Karpas-422 (cell line): Measurements from ENCODE around the gene H6PD. TPM values are rescaled to one million over a fixed set of nuclear protein-coding genes. Genes with fewer than 3 reads are reported as not detected.

ENCODE experiments used
- DNase-seq: peaks from one replicate; pipeline ENCODE4 v3.0.0-alpha.2; 2015
- H2AFZ ChIP-seq: fragments of 200-600 bp; sonication (generic); 2 replicates; pipeline ENCODE4 v1.6.1; 2014; ENCODE audit warnings: antibody characterized with exemption, low read length, mixed read lengths
- H3K27ac ChIP-seq: fragments of 200-600 bp; sonication (generic); 2 replicates; pipeline ENCODE4 v1.5.1; 2014; ENCODE audit warnings: mild to moderate bottlenecking, low read length, moderate library complexity
- H3K27me3 ChIP-seq: fragments of 200-600 bp; sonication (generic); 2 replicates; pipeline ENCODE4 v1.6.1; 2014; ENCODE audit warnings: low read length, mixed read lengths
- H3K36me3 ChIP-seq: fragments of 200-600 bp; sonication (generic); 2 replicates; pipeline ENCODE4 v1.6.1; 2014; ENCODE audit warnings: low read length, mixed read lengths; ENCODE audit not compliant: insufficient read depth
- H3K4me1 ChIP-seq: fragments of 200-600 bp; sonication (generic); 2 replicates; pipeline ENCODE4 v1.6.1; 2014; ENCODE audit warnings: mild to moderate bottlenecking, low read length, mixed read lengths
- H3K4me2 ChIP-seq: fragments of 200-600 bp; sonication (generic); 2 replicates; pipeline ENCODE4 v1.6.1; 2014; ENCODE audit warnings: low read length, low read depth, mild to moderate bottlenecking; ENCODE audit not compliant: poor library complexity, severe bottlenecking
- H3K4me3 ChIP-seq: fragments of 200-600 bp; sonication (generic); 2 replicates; pipeline ENCODE4 v1.5.1; 2014; ENCODE audit warnings: mild to moderate bottlenecking, antibody characterized with exemption, low read length, mixed read lengths
- H3K79me2 ChIP-seq: fragments of 200-600 bp; sonication (generic); 2 replicates; pipeline ENCODE4 v1.6.1; 2014; ENCODE audit warnings: mild to moderate bottlenecking, low read length, mixed read lengths
- H3K9ac ChIP-seq: fragments of 200-600 bp; sonication (generic); 2 replicates; pipeline ENCODE4 v1.6.0; 2014; ENCODE audit warnings: low read length
- H3K9me2 ChIP-seq: fragments of 200-600 bp; sonication (generic), shearing (Covaris generic); replicated peaks from 2 replicates; pipeline ENCODE4 v1.6.0; 2014; ENCODE audit warnings: mild to moderate bottlenecking, low read length, moderate library complexity; ENCODE audit not compliant: insufficient read depth
- H3K9me3 ChIP-seq: fragments of 300-700, 200-600 bp; sonication (generic); 2 replicates; pipeline ENCODE4 v1.6.1; 2014; ENCODE audit warnings: low read length, mixed read lengths
- H4K20me1 ChIP-seq: fragments of 200-600 bp; sonication (generic); 2 replicates; pipeline ENCODE4 v1.6.1; 2014; ENCODE audit warnings: mild to moderate bottlenecking, antibody characterized with exemption, low read length, low read depth; ENCODE audit not compliant: insufficient read depth
- total RNA-seq: library from RNA; depleted of rRNA; stranded (reverse); fragments of >200 nt; shearing (Covaris generic); gene quantifications from 2 replicates; pipeline ENCODE4 v1.2.3, GENCODE V29; 2014; ENCODE audit warnings: low replicate concordance; rRNA removed

H6PD gene, protein sequence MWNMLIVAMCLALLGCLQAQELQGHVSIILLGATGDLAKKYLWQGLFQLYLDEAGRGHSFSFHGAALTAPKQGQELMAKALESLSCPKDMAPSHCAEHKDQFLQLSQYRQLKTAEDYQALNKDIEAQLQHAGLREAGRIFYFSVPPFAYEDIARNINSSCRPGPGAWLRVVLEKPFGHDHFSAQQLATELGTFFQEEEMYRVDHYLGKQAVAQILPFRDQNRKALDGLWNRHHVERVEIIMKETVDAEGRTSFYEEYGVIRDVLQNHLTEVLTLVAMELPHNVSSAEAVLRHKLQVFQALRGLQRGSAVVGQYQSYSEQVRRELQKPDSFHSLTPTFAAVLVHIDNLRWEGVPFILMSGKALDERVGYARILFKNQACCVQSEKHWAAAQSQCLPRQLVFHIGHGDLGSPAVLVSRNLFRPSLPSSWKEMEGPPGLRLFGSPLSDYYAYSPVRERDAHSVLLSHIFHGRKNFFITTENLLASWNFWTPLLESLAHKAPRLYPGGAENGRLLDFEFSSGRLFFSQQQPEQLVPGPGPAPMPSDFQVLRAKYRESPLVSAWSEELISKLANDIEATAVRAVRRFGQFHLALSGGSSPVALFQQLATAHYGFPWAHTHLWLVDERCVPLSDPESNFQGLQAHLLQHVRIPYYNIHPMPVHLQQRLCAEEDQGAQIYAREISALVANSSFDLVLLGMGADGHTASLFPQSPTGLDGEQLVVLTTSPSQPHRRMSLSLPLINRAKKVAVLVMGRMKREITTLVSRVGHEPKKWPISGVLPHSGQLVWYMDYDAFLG
- total RNA-seq: 21.3 and 21.6 TPM in 2 replicates

GRCh38 chr1:9234223-9235095 is at the start of gene H6PD:
Gene H6PD (plus strand): TSS chr1:9234774. CDS start chr1:9244935, 10,161 bp downstream.
- no peaks in the 10 kb centered on the region for H3K9me3 ChIP-seq
- H2AFZ ChIP-seq: peak within 1 kb of the TSS; percentile 100
- H3K36me3 ChIP-seq: no peaks in the 10 kb centered on the region
- H3K9ac ChIP-seq: peak within 1 kb of the TSS; percentile 94
- H3K27ac ChIP-seq: peak within 1 kb of the TSS; percentile 75
- no peaks in the 10 kb centered on the region for H3K9me2 ChIP-seq
- DNase-seq: peak; percentile 92
- no peaks in the 10 kb centered on the region for H3K27me3 ChIP-seq
- peaks cover 17% of the 10 kb centered on the region for H3K4me1 ChIP-seq
- peak within 1 kb of the TSS; percentile 79 for H3K4me3 ChIP-seq
- peak within 1 kb of the TSS; percentile 84 for H3K4me2 ChIP-seq
- H4K20me1 ChIP-seq: no peaks in the 10 kb centered on the region
- H3K79me2 ChIP-seq: peaks cover 31% of the 10 kb centered on the region

DNA sequence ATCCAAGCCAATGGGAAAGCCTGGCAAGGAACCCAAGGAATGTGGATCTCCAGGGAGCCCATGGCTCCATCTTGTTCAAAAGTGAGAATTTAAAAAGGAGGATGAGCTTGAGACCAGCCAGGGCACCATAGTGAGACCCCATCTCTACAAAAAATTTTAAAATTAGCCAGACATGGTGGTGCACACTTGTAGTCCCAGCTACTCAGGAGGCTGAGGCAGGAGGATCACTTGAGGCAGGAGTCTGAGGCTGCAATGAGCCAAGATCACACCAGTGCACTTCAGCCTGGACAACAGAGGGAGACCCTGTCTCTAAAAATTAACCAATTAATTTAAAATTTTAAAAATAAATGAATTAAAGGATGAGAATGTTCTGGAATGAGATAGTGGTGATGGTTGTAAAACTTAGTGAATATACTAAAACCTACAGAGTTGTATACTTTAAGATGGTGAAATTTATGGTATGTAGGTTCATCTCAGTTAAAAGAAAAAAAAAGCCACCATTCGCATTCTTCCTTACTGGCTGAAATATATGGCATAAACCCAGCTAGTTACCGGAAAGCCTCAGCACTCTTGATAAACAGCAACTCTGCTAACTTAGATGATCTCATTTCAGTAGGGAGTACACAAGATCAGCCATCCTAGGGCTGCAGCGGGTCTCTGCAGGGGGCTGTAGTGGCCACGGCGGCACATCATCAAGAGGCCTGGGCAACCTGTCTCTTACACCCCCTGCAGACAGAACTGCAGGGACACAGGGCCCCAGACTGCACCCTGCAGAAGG is 48.3 kb upstream of the H6PD start:
- DNase-seq: no peak
- H3K9me2 ChIP-seq: no peaks in the 10 kb centered on the region
- no peaks in the 10 kb centered on the region for H4K20me1 ChIP-seq
- H3K4me2 ChIP-seq: no peak overlapping the region
- no peak overlapping the region for H2AFZ ChIP-seq
- no peak overlapping the region for H3K4me3 ChIP-seq
- H3K4me1 ChIP-seq: no peaks in the 10 kb centered on the region
- no peaks in the 10 kb centered on the region for H3K9me3 ChIP-seq
- no peaks in the 10 kb centered on the region for H3K27me3 ChIP-seq
- no peaks in the 10 kb centered on the region for H3K36me3 ChIP-seq
- H3K79me2 ChIP-seq: no peaks in the 10 kb centered on the region
- no peak overlapping the region for H3K9ac ChIP-seq
- H3K27ac ChIP-seq: no peak overlapping the region

DNA sequence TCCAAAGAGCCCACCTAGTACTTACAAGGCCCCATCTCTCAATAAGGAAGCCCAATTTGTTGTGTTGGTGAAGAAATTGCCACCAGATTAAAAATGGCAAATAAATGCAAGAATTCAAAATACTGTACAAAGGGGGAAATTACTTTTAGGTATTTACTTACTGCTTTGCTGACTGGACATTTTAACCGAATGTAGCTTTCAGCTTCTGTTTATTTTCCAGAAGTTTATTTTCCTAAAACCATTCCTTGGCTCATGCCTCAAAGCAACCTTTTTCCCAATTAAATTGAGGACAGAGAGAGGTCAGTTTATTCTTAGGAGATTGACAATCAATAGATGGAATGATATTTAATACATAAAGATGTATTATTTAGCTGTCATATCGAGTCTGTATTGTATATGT is 47.6 kb upstream of the H6PD start:
- H3K79me2 ChIP-seq: no peaks in the 10 kb centered on the region
- H3K4me1 ChIP-seq: no peaks in the 10 kb centered on the region
- no peaks in the 10 kb centered on the region for H4K20me1 ChIP-seq
- no peak overlapping the region for H3K9ac ChIP-seq
- no peaks in the 10 kb centered on the region for H3K36me3 ChIP-seq
- no peak overlapping the region for H2AFZ ChIP-seq
- H3K9me2 ChIP-seq: no peaks in the 10 kb centered on the region
- no peaks in the 10 kb centered on the region for H3K9me3 ChIP-seq
- no peak overlapping the region for H3K4me3 ChIP-seq
- no peaks in the 10 kb centered on the region for H3K27me3 ChIP-seq
- H3K4me2 ChIP-seq: no peak overlapping the region
- no peak overlapping the region for H3K27ac ChIP-seq
- DNase-seq: no peak

GRCh38 chr1:9190234-9190633 is 44.3 kb upstream of the H6PD start:
- no peaks in the 10 kb centered on the region for H3K79me2 ChIP-seq
- H4K20me1 ChIP-seq: no peaks in the 10 kb centered on the region
- no peak overlapping the region for H3K4me2 ChIP-seq
- no peak for DNase-seq
- H2AFZ ChIP-seq: no peak overlapping the region
- no peaks in the 10 kb centered on the region for H3K27me3 ChIP-seq
- no peaks in the 10 kb centered on the region for H3K9me2 ChIP-seq
- H3K9ac ChIP-seq: no peak overlapping the region
- H3K27ac ChIP-seq: no peak overlapping the region
- no peaks in the 10 kb centered on the region for H3K9me3 ChIP-seq
- H3K4me3 ChIP-seq: no peak overlapping the region
- H3K4me1 ChIP-seq: peaks cover 7% of the 10 kb centered on the region
- no peaks in the 10 kb centered on the region for H3K36me3 ChIP-seq

DNA sequence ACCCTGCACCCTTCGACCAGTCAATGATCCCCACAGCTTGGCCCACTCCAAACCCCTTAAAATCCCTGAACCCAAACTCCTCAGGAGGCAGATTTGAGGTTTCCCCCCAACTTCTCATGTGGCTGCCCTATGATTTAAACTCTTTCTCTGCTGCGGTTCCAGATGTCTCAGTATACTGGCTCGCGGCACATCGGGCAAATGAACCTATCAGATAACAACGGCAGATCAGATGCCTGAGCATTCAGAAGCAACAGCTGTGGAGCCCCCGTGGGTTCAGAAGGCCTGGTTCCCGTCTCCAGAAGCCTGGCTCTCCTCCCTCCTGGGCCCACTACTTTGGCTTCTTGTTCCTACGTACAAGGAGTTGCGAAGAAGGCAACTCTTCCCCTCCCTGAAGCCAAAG is 43.3 kb upstream of the H6PD start:
- Histone ChIP-seq H3K27ac (no peak overlapping the region), H3K9me2 (no peaks in the 10 kb centered on the region), H3K27me3 (no peaks in the 10 kb centered on the region), H3K9me3 (no peaks in the 10 kb centered on the region), H3K9ac (no peak overlapping the region), H3K4me2 (no peak overlapping the region), H3K4me1 (peaks cover 9% of the 10 kb centered on the region), H2AFZ (no peak overlapping the region), H3K79me2 (no peaks in the 10 kb centered on the region), H3K4me3 (no peak overlapping the region), H4K20me1 (no peaks in the 10 kb centered on the region), H3K36me3 (no peaks in the 10 kb centered on the region)
- no peak for DNase-seq

DNA sequence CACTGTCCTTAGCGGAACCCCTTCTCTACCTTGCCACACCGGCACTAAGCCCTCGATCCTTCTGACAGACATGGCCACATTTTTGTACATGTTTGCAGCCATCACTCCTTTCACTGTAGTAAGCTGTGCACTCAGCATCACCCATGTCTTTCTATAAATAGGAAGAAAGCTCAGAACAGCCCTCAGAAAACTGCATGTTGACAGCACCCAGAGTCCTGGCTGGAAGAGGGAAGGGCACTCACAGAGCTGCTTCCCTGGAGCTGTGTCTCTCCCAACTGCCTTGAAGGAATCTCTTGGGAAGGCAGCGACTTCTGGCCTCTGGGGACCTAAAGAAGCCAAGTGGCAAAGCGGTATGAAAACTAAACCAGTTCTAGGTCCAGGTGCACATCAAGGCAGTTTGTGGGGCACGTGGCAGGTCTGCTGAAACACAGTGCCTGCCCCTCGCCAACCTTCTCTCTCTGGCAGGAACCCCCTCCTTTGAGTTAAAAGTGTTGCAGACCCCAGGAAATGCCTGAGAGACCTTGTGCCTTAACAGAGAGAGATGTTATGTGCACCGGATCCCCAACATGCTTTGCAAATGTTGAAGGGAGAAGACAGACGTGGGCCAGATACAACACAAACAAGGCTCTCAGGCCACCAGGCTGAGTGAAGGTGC is 41.9 kb upstream of the H6PD start:
- peaks cover 11% of the 10 kb centered on the region for H3K4me1 ChIP-seq
- no peaks in the 10 kb centered on the region for H3K9me2 ChIP-seq
- no peak overlapping the region for H3K4me3 ChIP-seq
- no peaks in the 10 kb centered on the region for H3K9me3 ChIP-seq
- H3K4me2 ChIP-seq: no peak overlapping the region
- no peak overlapping the region for H3K27ac ChIP-seq
- no peaks in the 10 kb centered on the region for H4K20me1 ChIP-seq
- H3K9ac ChIP-seq: no peak overlapping the region
- no peaks in the 10 kb centered on the region for H3K36me3 ChIP-seq
- no peaks in the 10 kb centered on the region for H3K27me3 ChIP-seq
- no peak for DNase-seq
- no peaks in the 10 kb centered on the region for H3K79me2 ChIP-seq
- no peak overlapping the region for H2AFZ ChIP-seq

GRCh38 chr1:9193233-9193625 is 41.3 kb upstream of the H6PD start:
- Histone ChIP-seq H3K9ac (no peak overlapping the region), H3K4me2 (no peak overlapping the region)

More at GRCh38 chr1:9193233-9193625, 41.3 kb upstream of the H6PD start:
- Histone ChIP-seq H3K27ac (no peak overlapping the region), H3K79me2 (no peaks in the 10 kb centered on the region), H3K9me3 (no peaks in the 10 kb centered on the region), H3K4me1 (peaks cover 11% of the 10 kb centered on the region), H3K36me3 (no peaks in the 10 kb centered on the region), H4K20me1 (no peaks in the 10 kb centered on the region), H3K4me3 (no peak overlapping the region), H3K27me3 (no peaks in the 10 kb centered on the region), H2AFZ (no peak overlapping the region), H3K9me2 (no peaks in the 10 kb centered on the region)
- DNase-seq: no peak
